RWPE2 (cell line): ENCODE data around the gene CEP164.
A peak's percentile ranks its signal among the peaks of the same experiment; 100 is the strongest.

Experiments
- ATAC-seq: fragments of 200-7000 bp; cut with Tn5 transposase; 3 replicates; pipeline ENCODE4 v1.9.1; 2021; ENCODE audit warnings: low read depth
- DNase-seq: peaks from one replicate; pipeline ENCODE4 v3.0.0-alpha.2; 2020; ENCODE audit warnings: low spot score
- H3K27ac ChIP-seq: fragments of 450-650 bp; 2 replicates; pipeline ENCODE4 v1.5.1; 2017; ENCODE audit warnings: mild to moderate bottlenecking; ENCODE audit not compliant: poor library complexity, severe bottlenecking
- H3K27me3 ChIP-seq: fragments of 250-450 bp; sonication (Bioruptor Pico); 2 replicates; pipeline ENCODE4 v1.5.1; 2021; ENCODE audit warnings: mild to moderate bottlenecking, moderate library complexity; ENCODE audit not compliant: insufficient read depth, poor library complexity, severe bottlenecking
- H3K36me3 ChIP-seq: fragments of 250-450 bp; sonication (Bioruptor Pico); 2 replicates; pipeline ENCODE4 v1.5.1; 2020; ENCODE audit warnings: low read depth, mild to moderate bottlenecking, moderate library complexity
- H3K4me1 ChIP-seq: fragments of 250-450 bp; sonication (Bioruptor Pico); 2 replicates; pipeline ENCODE4 v1.5.1; 2021; ENCODE audit warnings: mild to moderate bottlenecking, moderate library complexity; ENCODE audit not compliant: insufficient read depth, poor library complexity, severe bottlenecking
- H3K4me3 ChIP-seq: fragments of 250-450 bp; sonication (Bioruptor Pico); 2 replicates; pipeline ENCODE4 v1.5.1; 2021; ENCODE audit warnings: mild to moderate bottlenecking, moderate library complexity; ENCODE audit not compliant: severe bottlenecking
- H3K9me3 ChIP-seq: fragments of 250-450 bp; sonication (Bioruptor Pico); 2 replicates; pipeline ENCODE4 v1.5.1; 2021; ENCODE audit warnings: mild to moderate bottlenecking, moderate library complexity; ENCODE audit not compliant: severe bottlenecking
- TF ChIP-seq, protein P1 (sequence below): fragments of 450-650 bp; IDR thresholded peaks from one replicate; pipeline ENCODE4 v1.5.1; 2017; ENCODE audit warnings: mild to moderate bottlenecking, moderate library complexity; ENCODE audit not compliant: poor library complexity, severe bottlenecking

The CEP164 gene

DNA sequence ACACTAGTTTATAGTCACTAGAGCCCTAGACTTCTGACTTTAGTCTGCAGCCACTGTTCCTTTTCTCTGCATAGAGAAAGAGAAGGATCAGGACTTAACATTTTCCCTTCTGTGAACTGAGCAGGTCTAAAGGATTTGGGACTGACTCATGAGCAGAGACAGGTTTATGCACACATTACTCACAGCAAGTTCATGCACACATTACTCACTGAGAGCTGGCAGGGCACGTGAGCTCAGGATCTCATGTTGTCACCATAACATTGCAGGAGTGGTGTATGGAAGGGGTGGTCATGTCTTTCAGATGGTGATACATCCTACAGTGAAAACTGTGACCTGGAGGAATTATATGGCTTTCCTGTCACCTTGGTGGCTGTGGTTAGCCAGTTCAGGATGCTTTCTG, 56.4 kb downstream of the CEP164 start:
- Histone ChIP-seq H3K27ac (no peak overlapping the region), H3K4me1 (no peaks in the 10 kb centered on the region), H3K36me3 (peaks cover 39% of the 10 kb centered on the region), H3K27me3 (no peaks in the 10 kb centered on the region), H3K9me3 (no peaks in the 10 kb centered on the region), H3K4me3 (no peak overlapping the region)
- TF ChIP-seq, protein P1, sequence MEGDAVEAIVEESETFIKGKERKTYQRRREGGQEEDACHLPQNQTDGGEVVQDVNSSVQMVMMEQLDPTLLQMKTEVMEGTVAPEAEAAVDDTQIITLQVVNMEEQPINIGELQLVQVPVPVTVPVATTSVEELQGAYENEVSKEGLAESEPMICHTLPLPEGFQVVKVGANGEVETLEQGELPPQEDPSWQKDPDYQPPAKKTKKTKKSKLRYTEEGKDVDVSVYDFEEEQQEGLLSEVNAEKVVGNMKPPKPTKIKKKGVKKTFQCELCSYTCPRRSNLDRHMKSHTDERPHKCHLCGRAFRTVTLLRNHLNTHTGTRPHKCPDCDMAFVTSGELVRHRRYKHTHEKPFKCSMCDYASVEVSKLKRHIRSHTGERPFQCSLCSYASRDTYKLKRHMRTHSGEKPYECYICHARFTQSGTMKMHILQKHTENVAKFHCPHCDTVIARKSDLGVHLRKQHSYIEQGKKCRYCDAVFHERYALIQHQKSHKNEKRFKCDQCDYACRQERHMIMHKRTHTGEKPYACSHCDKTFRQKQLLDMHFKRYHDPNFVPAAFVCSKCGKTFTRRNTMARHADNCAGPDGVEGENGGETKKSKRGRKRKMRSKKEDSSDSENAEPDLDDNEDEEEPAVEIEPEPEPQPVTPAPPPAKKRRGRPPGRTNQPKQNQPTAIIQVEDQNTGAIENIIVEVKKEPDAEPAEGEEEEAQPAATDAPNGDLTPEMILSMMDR = no peak
- DNase-seq (no peak), ATAC-seq (peak; percentile 96)

DNA sequence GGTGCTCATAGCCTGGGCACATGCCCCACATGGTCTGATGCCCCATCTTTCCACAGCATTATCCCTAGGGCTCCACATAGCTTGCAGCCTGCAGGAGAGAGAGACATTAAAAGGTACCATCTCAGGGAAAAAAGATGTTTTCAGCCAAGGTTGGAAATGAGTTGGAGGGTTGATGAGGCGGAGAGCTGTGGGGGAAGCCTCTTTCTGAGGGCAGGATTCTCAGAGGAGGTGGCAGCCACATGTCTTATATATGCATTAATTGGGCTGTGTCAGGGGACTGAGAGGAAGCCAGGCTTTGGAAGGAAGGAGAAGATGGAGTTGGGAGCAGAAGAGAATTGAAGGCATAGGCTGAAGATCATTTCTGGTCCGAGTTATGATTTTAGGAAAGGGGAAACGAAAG, 57.8 kb downstream of the CEP164 start:
- H3K4me1 ChIP-seq = no peaks in the 10 kb centered on the region
- H3K4me3 ChIP-seq = no peak overlapping the region
- ATAC-seq (no peak), DNase-seq (no peak)
- H3K27me3 ChIP-seq = no peaks in the 10 kb centered on the region
- no peaks in the 10 kb centered on the region for H3K9me3 ChIP-seq
- peaks cover 44% of the 10 kb centered on the region for H3K36me3 ChIP-seq
- no peak overlapping the region for H3K27ac ChIP-seq
- TF ChIP-seq, protein P1 = no peak

DNA sequence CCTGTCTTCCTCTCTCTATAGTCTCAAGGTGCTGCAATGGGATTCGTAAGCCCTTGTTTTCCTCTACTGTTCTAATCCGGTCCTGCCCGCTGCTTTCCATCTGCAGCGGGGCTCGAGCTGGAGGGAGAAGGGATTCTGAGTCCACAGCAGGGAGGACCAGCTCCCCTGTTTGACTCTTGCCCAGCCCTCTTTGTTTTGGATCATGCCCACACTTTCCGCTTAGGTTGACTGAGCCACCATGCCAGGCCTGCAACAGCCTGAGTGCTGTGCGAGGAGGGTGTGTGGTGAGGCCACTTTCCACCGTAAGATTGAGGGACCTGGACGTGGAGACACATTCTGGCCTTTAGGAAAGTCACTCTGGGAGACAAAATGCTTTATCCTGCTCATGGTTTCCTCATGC, 58.3 kb downstream of the CEP164 start:
- no peak for DNase-seq
- Histone ChIP-seq H3K4me3 (no peak overlapping the region), H3K9me3 (no peaks in the 10 kb centered on the region), H3K27me3 (no peaks in the 10 kb centered on the region), H3K4me1 (no peaks in the 10 kb centered on the region), H3K27ac (no peak overlapping the region), H3K36me3 (peaks cover 43% of the 10 kb centered on the region)
- no peak for ATAC-seq
- TF ChIP-seq, protein P1 = no peak

DNA sequence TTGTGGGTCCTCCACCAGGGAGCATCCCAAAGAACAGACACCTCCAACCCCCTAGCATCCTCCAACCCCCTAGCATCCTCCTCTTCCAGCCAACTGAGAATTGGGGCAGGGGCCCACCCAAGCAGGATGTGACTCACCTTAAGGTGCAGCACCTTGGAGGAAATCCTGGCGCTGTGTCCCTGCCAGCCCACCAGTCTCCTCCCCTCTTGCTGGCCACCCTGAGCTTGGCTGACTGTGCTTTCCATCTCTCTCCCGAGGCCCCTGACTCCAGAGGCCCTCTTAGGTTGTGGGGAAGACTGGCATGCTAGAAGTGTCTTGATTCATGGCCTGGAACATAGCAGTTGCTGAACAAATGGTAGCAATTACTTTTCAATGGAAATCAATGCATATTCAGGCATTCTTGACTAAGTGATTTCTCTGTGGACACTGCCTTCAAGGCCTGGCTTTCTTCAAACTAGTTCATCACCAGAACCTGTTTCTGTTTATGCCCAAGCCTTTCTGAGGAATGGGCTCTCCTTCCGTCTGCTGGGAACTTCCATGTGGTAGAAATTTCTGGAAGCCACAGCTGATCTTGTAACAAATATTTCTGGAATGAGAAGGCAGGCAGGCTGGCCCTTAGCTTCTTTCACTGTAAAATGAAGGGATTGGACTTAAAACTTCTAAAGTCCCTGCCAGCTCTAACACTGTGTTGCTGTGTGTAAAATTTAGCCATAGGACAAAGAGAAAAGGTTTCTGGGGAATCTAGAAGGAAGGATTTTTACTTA, 60.5 kb downstream of the CEP164 start:
- no peaks in the 10 kb centered on the region for H3K27me3 ChIP-seq
- TF ChIP-seq, protein P1 = no peak
- ATAC-seq (no peak), DNase-seq (no peak)
- H3K9me3 ChIP-seq = no peaks in the 10 kb centered on the region
- H3K27ac ChIP-seq = no peak overlapping the region
- H3K4me3 ChIP-seq = no peak overlapping the region
- no peaks in the 10 kb centered on the region for H3K4me1 ChIP-seq
- H3K36me3 ChIP-seq = peaks cover 44% of the 10 kb centered on the region

DNA sequence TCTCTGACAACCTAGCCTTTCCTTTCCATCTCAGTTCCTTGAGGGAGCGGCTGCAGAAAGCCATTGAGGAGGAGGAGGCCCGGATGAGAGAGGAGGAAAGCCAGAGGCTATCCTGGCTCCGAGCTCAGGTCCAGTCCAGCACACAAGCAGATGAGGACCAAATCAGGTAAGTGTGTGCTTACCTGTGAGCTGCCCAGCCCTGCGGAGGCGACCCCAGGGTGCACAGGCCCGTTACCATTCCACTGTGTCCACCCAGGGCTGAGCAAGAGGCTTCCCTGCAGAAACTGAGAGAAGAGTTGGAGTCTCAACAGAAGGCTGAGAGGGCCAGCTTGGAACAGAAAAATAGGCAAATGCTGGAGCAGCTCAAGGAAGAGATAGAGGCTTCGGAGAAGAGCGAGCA, 63.1 kb downstream of the CEP164 start:
- no peak overlapping the region for H3K4me3 ChIP-seq
- ATAC-seq (no peak), DNase-seq (no peak)
- peaks cover 44% of the 10 kb centered on the region for H3K36me3 ChIP-seq
- TF ChIP-seq, protein P1 = no peak
- H3K27me3 ChIP-seq = no peaks in the 10 kb centered on the region
- H3K9me3 ChIP-seq = no peaks in the 10 kb centered on the region
- H3K27ac ChIP-seq = no peak overlapping the region
- no peaks in the 10 kb centered on the region for H3K4me1 ChIP-seq
